ENCODE data around the gene AQP9. TPM values are rescaled to one million over a fixed set of nuclear protein-coding genes. Genes with fewer than 3 reads are reported as not detected.
A peak's percentile ranks its signal among the peaks of the same experiment; 100 is the strongest.

The AQP9 gene
- total RNA-seq, 2 donors from 2014 or later = 1.1 to 2.9 TPM

GRCh38 chr15:58213587-58214338 is 75.6 kb downstream of the AQP9 start:
- H3K27ac ChIP-seq = peak overlapping the region in 1 of 2 donors; percentile 20
- no peak overlapping the region for H3K4me3 ChIP-seq
- H3K36me3 ChIP-seq = no peaks in the 10 kb centered on the region
- H3K27me3 ChIP-seq = no peaks in the 10 kb centered on the region
- peaks cover 0 to 13% of the 10 kb centered on the region in 2 donors for H3K4me1 ChIP-seq
- no peak for DNase-seq (ENCODE audit: low spot score)
- TF ChIP-seq CTCF (IDR thresholded peaks at IDR 0.05) = no peak
- H3K9me3 ChIP-seq = no peaks in the 10 kb centered on the region

GRCh38 chr15:58214591-58215340 is 76.6 kb downstream of the AQP9 start:
- H3K4me1 ChIP-seq = peaks cover 0 to 13% of the 10 kb centered on the region in 2 donors
- no peak overlapping the region for H3K27ac ChIP-seq
- no peaks in the 10 kb centered on the region for H3K36me3 ChIP-seq
- H3K4me3 ChIP-seq = no peak overlapping the region
- no peak for DNase-seq (ENCODE audit: low spot score)
- H3K9me3 ChIP-seq = no peaks in the 10 kb centered on the region
- no peaks in the 10 kb centered on the region for H3K27me3 ChIP-seq
- no peak for TF ChIP-seq CTCF (IDR thresholded peaks at IDR 0.05)

GRCh38 chr15:58217460-58217859 is 79.3 kb downstream of the AQP9 start:
- no peak for DNase-seq (ENCODE audit: low spot score)
- no peak for TF ChIP-seq CTCF (IDR thresholded peaks at IDR 0.05)
- Histone ChIP-seq H3K36me3 (no peaks in the 10 kb centered on the region), H3K9me3 (no peaks in the 10 kb centered on the region), H3K27me3 (no peaks in the 10 kb centered on the region), H3K27ac (no peak overlapping the region), H3K4me3 (no peak overlapping the region), H3K4me1 (peaks cover 0 to 13% of the 10 kb centered on the region in 2 donors)

- DNase-seq (ENCODE audit: low spot score) = no peak
- H3K4me1 ChIP-seq = peaks cover 0 to 9% of the 10 kb centered on the region in 2 donors
- H3K4me3 ChIP-seq = no peak overlapping the region
- H3K9me3 ChIP-seq = no peaks in the 10 kb centered on the region
- no peaks in the 10 kb centered on the region for H3K27me3 ChIP-seq
- H3K27ac ChIP-seq = no peak overlapping the region
- TF ChIP-seq CTCF (IDR thresholded peaks at IDR 0.05) = peak in 1 of 2 donors; percentile 58
- no peaks in the 10 kb centered on the region for H3K36me3 ChIP-seq
These were observed 83.5 kb downstream of the AQP9 start for GRCh38 chr15:58221591-58222241.

GRCh38 chr15:58222679-58223078 is 84.5 kb downstream of the AQP9 start:
- TF ChIP-seq CTCF (IDR thresholded peaks at IDR 0.05) = no peak
- no peaks in the 10 kb centered on the region for H3K36me3 ChIP-seq
- DNase-seq (ENCODE audit: low spot score) = no peak
- H3K27me3 ChIP-seq = no peaks in the 10 kb centered on the region
- peaks cover 0 to 9% of the 10 kb centered on the region in 2 donors for H3K4me1 ChIP-seq
- no peak overlapping the region for H3K4me3 ChIP-seq
- no peaks in the 10 kb centered on the region for H3K9me3 ChIP-seq
- no peak overlapping the region for H3K27ac ChIP-seq

Measured in right atrium auricular region (tissue), 2 donors.